Stimulated activated CD4-positive, alpha-beta T cell treated with anti-CD3 and anti-CD28 coated beads, TNF-alpha, amount 100 ng/mL, for 4 hours (primary cell): ENCODE results near the gene GPHB5.
"Not testable (repeated sequence)": the region's sequence is repeated elsewhere in the genome, so short reads cannot be mapped to it uniquely, and the experiment has no call there.

Experiments
- DNase-seq, 3 experiments: peaks; one replicate each; pipeline ENCODE4 v3.0.0-alpha.2; 2020; ENCODE audit warnings: low read depth in 3 of 3

The GPHB5 gene

GRCh38 chr14:63295231-63295685, 23.5 kb downstream of the GPHB5 start:
- no peak for DNase-seq

DNA sequence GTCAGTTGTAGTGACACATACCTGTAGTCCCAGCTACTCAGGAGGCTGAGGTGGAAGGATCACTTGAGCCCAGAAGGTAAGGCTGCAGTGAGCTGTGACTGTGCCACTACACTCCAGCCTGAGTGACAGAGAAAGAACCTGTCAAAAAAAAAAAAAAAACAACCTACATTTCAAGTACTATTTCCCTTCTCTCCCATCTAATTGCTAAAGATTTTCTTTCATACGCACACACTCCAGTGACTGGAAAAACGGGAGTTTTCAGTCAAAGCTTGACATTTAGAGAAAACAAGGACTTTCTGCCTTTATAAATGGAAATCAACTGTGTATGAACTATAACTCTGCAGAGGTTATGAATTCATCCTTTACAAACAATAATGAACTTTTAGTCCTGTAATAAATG, 25.9 kb downstream of the GPHB5 start:
- no peak for DNase-seq

DNA sequence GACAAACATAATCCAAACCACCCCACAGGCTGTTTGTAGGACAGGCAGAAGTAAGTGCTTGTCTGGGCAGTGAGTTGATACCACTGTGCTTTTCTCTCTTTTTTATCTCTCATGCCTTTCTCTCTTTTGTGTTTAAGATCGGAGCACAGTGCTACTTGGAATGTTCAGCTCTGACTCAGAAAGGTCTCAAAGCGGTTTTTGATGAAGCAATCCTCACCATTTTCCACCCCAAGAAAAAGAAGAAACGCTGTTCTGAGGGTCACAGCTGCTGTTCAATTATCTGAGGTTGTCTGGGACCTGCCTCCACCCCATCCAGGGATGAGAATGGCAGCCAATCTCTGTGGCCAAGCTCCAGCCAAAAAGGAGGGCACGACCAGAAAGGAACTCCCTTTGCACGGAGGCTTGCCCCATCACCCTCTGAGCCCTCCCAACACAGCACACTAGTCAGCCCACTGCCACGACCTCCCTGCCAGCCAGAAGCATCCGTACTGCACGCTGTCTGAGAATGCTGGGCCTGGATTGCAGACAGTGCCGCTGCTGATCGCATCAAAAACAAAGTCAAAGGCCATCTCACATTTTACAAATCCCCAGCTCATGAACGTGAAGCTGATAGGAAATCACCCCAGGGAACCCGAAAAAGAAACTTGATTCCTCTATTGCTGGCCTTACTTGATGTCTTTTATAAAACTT, 27.8 kb downstream of the GPHB5 start:
- no peak for DNase-seq

DNA sequence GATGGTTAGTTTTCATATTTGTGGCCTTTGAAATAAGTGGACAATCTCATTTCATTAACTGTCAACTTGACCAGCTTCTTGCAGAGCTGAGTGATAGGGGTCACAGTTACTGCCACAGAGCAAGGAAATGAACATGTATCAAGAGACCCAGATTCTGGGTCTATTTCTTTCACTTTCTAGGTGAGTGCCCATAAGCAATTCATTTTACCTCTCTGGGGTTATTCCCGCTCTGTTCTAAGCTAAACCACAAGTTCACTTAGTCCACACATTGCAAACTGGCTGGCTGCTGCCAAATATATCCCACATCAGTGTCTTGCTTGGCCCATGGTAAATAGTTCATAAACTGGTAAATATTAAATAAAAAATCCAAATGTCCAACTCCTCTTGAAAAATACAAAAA, 29.9 kb downstream of the GPHB5 start:
- DNase-seq, result no peak

GRCh38 chr14:63287666-63288483, 30.9 kb downstream of the GPHB5 start:
- no peak for DNase-seq

DNA sequence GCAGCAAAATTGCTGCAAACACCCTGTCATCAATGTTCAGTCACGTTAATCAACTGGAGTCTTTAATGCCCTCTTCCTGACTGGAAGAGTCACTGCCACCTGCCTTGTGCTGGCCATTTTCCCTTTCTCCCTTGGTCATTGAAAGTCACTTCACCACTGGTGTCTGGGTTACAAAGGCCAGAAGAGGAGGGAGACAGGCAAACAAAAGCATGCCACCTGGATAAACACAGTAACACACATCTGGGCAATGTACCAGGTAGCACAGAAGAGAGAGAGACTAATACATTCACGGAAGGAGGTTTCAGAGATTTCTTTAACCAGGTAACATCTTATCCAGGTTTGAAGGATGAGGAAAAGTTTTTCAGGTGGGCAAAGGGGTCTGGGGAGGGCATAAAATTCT, 32.7 kb downstream of the GPHB5 start:
- no peak for DNase-seq

DNA sequence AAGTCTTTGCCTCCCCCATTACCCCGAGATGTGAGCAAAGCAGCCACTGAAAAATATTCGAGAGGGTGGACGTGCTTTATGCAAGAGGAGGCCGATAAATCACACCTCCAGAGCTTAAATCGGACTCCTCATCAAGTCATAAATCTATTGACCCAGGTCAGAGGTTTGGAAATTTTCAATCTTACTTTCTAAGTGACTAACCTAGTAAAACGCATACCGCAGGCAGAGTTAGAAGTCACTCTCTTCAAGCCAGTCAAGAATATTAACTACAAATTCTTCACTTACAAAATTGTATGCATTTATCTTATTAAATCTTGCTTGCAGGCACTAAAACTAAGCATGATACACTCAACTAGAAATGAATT, 34.9 kb downstream of the GPHB5 start:
- DNase-seq, result no peak

GRCh38 chr14:63282997-63283883, 35.5 kb downstream of the GPHB5 start:
- no peak for DNase-seq

DNA sequence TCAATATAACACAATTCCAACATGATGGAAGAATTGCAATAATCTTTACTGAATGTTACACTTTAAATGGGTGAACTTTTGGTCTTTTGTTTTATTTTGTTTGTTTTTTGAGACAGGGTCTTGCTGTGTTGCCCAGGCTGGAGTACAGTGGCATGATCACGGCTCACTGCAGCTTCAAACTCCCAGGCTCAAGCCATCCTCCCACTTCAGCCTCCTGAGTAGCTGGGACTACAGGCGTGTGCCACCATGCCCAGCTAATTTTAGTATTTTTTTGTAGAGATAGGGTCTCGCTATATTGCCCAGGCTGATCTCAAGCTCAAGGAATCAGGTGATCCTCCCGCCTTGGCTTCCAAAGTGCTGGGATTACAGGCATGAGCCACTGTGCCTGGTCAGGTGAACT, 38.8 kb downstream of the GPHB5 start:
- DNase-seq, result not testable (repeated sequence)

DNA sequence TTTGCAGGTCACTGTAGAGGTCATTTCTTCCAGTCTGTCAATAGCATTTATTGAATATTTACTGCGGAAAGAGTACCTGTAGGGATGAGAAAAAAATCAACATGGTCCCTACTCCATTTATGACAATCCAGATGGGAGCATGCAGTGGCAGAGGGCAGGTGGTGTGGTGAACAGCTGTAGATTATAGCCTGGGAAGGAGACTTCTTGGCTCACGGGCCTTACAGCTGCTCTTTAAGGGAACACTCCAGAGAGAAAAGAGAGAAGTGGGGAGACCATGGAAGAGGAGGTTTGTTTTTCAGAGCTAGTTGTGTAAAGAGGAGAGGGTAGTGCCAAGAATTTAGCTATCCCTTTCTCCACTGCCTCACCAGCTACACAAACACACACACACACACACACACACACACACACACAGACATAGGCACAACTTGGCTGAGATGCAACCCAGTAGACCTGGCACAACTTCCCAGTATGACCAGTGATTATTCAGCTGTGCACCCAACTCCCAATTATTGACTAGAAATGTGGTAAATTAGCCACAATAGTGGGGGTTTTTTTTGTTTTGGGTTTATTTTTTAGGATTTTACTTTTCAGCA, 41.0 kb downstream of the GPHB5 start:
- DNase-seq, result no peak

DNA sequence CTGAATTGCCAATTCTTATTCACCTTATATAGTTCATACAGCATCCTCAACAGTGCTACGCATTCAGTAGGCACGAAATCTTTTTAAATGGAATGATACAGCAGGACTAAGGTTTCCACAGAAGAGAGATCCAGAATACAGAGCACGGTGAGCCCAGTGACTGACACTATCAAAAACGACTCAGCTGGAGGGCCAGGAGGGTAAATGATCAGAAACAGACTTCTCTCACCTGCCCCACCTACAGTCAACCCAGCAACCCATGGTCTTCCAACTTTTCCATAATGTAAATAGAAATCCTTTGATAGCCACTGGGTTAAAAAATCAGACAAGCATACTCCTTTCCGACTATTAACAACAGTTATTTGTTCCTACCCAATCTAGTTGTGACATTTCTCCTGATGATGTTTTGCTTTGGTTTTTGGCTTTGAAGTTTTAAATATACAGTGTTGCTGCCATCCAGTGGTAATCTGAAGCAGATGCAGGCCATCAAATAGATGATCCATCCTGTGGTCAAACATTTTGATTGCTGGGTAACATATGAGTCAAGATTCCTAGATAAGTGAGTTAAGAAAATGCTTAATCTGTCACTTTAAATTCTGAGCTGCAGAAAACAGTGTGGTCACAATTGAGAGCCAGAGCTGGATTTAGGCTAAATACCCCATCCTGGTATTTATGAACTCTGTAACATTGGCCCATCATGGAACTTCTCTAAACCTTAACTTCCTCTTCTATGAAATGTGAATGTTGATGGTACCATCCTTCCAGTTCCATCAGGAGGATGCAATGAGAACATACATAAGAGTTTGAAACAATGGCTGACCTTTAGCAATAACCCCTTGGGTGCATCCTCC, 42.0 kb downstream of the GPHB5 start:
- DNase-seq, result no peak

GRCh38 chr14:63276016-63276415, 42.7 kb downstream of the GPHB5 start:
- DNase-seq, result no peak

- no peak for DNase-seq
Observed at GRCh38 chr14:63275611-63276010, 43.1 kb downstream of the GPHB5 start.

DNA sequence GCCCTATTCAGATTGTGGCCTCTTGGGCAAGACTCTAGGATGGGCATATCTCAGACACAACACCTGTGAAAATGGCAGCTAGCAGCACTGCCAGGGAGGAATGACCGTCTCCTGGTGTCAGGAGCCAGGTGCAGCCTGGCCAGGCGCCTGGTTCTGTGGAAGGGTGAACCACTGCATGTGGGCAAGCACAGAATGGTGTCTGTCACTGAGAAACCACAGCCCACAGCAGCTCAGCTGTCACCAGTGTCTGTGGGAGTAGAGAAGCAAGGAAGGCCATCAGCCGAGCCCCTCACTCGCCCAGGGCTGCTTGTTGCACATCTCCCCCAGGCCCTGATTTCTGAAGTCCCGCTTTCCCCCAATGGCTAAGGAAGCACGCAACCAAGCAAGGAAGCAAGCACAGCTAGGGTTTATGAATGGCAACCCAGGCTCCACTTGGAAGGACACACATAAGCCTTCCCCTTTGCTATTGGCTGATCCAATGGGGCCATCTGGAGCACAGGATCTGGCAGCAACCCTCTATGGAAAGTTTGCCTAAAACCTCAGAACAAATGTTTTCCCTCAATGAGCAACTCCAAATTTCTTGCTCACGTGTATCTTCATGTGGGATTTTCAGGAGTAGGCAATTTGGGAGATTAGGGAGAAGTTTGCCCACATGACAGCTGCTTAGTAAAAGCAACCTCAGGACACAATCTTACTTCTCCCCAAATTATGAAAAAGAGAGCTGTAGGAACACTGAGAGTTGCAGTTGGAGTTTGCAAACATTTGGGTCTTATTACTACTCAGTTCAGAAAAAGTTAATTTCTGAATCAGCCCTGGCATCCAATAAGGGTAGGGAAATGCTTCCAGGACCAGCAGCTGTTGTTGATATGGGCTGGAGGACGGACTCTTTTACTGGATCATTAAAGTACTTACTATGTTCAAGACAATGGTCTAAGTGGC, 44.7 kb downstream of the GPHB5 start:
- no peak for DNase-seq

- no peak for DNase-seq
Observed at GRCh38 chr14:63273129-63273528, 45.6 kb downstream of the GPHB5 start.

DNA sequence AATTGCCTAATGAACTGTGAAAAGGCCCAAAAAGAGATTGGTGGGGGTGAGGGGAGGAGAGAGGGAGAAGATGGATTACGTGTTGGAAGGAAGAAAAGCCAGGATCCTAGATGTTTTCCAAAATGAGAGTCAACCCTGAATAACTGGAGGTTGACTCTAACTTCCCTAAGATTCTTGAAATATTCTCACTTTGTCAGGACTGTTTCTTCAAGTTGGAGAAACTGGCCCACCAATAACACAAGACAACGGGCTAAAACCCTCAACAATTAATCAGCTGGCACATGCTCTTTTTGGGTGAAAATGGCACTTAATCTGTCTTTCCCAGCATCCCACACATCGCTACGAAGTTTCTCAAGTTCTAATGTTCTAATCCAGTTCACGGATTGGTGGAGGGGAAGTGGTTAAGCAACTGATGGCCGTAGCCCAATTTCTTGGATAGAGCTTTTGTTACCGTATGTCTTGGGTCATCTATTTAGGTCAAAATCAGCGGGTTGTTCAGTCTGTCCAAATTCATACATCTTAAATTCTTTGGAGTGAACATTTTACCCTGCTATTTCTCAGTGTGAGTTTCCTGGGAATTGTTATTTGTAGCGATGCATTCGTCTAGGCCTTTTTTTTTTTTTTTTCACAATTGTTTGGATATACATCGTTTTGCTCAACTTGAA, 49.0 kb downstream of the GPHB5 start:
- no peak for DNase-seq

DNA sequence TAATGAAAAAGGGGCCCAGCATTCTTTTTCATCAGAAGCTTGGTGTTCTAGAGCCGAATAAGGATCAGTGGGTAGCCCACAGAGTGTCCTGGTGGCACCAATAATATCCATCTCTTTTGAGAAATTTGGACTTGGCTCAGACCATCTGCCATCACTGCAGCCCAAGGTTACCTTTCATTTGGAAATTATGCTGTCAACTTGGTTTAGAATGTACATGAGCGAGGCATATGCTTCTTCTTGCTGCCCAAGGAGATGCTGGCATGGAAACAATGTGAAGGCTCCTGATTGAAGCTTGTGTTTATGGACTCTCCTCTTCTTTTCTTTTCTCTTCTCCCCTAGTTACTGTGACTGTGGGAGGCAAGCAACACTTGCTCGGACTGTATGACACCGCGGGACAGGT, 50.0 kb downstream of the GPHB5 start:
- no peak for DNase-seq

- no peak for DNase-seq
Observed at GRCh38 chr14:63267171-63267570, 51.6 kb downstream of the GPHB5 start.

DNA sequence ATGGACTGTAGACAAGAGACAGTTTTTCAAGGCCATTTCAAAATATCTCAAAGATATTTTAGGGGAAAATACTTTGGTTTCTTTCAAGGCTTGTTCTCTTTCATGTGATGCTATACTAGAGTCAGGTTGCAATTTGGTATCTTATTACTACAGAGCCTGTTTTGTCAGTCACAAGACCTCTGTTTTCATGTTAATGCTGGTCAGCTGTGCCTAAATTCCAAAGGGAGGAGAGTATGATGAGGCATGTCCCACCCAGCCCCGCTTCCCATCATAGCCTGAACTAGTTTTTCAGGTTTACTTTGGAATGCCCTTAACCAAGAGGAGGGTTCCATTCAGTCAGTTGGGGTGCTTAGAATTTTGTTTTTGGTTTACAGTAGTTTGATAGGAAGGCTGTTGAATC, 52.6 kb downstream of the GPHB5 start:
- no peak for DNase-seq
